ENCODE data around the gene WDFY3.

DNA sequence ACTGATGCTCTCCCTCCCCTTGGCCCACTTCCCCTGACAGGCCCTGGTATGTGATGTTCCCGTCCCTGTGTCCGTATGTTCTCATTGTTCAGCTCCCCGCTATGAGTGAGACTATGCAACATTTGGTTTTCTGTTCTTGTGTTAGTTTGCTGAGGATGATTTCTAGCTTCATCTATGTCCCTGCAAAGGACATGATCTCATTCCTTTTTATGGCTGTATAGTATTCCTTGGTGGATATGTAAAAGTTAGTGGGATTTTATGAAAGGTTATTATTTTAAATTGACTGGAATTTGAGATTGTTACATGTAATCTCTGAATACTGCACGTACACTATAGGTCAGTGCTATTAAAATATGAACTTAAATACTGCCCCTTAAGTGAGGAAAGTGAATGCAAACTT, 184.0 kb downstream of the WDFY3 start:
- TF ChIP-seq, protein P1, sequence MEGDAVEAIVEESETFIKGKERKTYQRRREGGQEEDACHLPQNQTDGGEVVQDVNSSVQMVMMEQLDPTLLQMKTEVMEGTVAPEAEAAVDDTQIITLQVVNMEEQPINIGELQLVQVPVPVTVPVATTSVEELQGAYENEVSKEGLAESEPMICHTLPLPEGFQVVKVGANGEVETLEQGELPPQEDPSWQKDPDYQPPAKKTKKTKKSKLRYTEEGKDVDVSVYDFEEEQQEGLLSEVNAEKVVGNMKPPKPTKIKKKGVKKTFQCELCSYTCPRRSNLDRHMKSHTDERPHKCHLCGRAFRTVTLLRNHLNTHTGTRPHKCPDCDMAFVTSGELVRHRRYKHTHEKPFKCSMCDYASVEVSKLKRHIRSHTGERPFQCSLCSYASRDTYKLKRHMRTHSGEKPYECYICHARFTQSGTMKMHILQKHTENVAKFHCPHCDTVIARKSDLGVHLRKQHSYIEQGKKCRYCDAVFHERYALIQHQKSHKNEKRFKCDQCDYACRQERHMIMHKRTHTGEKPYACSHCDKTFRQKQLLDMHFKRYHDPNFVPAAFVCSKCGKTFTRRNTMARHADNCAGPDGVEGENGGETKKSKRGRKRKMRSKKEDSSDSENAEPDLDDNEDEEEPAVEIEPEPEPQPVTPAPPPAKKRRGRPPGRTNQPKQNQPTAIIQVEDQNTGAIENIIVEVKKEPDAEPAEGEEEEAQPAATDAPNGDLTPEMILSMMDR (IDR thresholded peaks at IDR 0.05) = no peak
- no peak for TF ChIP-seq EP300 (IDR thresholded peaks at IDR 0.05)
- no peak for TF ChIP-seq POLR2A (IDR thresholded peaks at IDR 0.05)
- TF ChIP-seq POLR2AphosphoS5 (IDR thresholded peaks at IDR 0.05) = no peak

Data from sigmoid colon (tissue), 4 donors.